Mesothelial cell of epicardium (in vitro differentiated cells): ENCODE measurements around the gene SOBP. TPM values are rescaled to one million over a fixed set of nuclear protein-coding genes. Genes with fewer than 3 reads are reported as not detected.

Source experiments
- DNase-seq, 2 experiments: peaks; one replicate each; pipeline ENCODE4 v3.0.0; 2021; ENCODE audit warnings: low spot score in 2 of 2; ENCODE audit not compliant: unreplicated experiment in 2 of 2
- H3K27ac Mint-ChIP-seq: 2 replicates; pipeline ENCODE4 v1.8.0; 2021; ENCODE audit warnings: mixed read lengths
- H3K27me3 Mint-ChIP-seq: 2 replicates; pipeline ENCODE4 v1.8.0; 2021; ENCODE audit warnings: low read depth, mixed read lengths
- H3K36me3 Mint-ChIP-seq: 2 replicates; pipeline ENCODE4 v1.8.0; 2021; ENCODE audit warnings: mixed read lengths
- H3K4me1 Mint-ChIP-seq: 2 replicates; pipeline ENCODE4 v1.8.0; 2021; ENCODE audit warnings: mixed read lengths
- H3K4me3 Mint-ChIP-seq: 2 replicates; pipeline ENCODE4 v1.8.0; 2021; ENCODE audit warnings: mild to moderate bottlenecking, moderate library complexity, mixed read lengths
- H3K9me3 Mint-ChIP-seq: 2 replicates; pipeline ENCODE4 v1.8.0; 2021; ENCODE audit warnings: mixed read lengths
- total RNA-seq: library from RNA; stranded (reverse); gene quantifications from 3 replicates; pipeline ENCODE4 v1.2.1, GENCODE V29; 2021
- TF ChIP-seq, protein P1 (sequence below): fragments of 200-600 bp; sonication (generic); IDR thresholded peaks from one replicate; pipeline ENCODE4 v1.5.0; 2021; ENCODE audit warnings: antibody characterized with exemption; ENCODE audit not compliant: unreplicated experiment

The SOBP gene
- total RNA-seq, 1 donor from 2014 or later = 7.6 TPM

DNA sequence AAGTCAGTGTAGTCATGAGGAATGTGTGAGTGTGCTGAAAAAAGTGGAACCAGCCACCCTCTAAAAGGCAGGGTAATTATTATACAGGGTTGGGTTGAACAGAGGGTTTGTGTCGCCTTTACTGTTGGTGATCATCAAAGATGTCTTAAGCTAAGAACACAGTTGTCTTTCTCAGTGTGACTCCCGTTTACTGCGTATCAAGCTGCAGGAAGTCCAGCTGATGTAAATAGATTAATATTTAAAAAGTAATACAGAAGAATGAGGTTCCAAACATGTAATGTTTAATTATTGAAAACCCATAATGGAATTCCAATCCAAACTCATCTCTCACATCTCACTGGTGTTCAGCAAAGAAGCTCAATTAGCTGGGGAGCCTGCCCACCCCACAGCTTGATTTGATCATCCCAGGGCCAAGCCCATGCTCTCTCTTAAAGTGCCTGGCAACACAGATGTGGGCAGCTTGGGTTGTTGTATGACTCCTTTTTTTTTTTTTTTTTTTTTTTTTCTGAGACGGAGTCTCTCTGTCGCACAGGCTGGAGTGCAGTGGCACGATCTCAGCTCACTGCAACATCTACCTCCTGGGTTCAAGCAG lies 127.5 kb downstream of the SOBP start:
- TF ChIP-seq, protein P1, sequence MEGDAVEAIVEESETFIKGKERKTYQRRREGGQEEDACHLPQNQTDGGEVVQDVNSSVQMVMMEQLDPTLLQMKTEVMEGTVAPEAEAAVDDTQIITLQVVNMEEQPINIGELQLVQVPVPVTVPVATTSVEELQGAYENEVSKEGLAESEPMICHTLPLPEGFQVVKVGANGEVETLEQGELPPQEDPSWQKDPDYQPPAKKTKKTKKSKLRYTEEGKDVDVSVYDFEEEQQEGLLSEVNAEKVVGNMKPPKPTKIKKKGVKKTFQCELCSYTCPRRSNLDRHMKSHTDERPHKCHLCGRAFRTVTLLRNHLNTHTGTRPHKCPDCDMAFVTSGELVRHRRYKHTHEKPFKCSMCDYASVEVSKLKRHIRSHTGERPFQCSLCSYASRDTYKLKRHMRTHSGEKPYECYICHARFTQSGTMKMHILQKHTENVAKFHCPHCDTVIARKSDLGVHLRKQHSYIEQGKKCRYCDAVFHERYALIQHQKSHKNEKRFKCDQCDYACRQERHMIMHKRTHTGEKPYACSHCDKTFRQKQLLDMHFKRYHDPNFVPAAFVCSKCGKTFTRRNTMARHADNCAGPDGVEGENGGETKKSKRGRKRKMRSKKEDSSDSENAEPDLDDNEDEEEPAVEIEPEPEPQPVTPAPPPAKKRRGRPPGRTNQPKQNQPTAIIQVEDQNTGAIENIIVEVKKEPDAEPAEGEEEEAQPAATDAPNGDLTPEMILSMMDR = no peak
- Mint-ChIP-seq H3K27me3 (no peaks in the 10 kb centered on the region), H3K36me3 (no peaks in the 10 kb centered on the region), H3K27ac (no peak overlapping the region), H3K4me3 (no peak overlapping the region), H3K4me1 (peaks cover 8% of the 10 kb centered on the region), H3K9me3 (no peaks in the 10 kb centered on the region)
- no peak for DNase-seq

DNA sequence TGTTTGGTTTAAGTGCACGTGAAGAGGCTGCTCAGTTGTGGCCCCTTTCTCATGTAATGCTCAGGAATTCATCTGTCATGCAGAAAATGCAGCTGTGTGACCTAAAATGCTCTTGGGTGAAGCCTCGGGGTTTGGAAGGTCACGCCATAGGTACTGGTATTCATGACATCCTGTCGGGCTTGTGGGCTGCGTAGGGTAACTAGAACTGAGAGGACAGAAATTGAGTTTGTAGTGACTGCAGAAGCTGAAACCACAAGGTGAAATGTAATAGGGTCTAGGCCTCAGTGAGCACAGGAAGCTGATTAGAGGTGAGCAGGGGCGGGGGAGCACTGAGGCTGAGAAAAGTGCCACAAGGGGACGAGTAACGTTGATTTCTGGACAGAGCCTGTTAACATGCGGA lies 128.8 kb downstream of the SOBP start:
- H3K4me1 Mint-ChIP-seq = peaks cover 13% of the 10 kb centered on the region
- H3K27ac Mint-ChIP-seq = no peak overlapping the region
- TF ChIP-seq, protein P1 = no peak
- no peak overlapping the region for H3K4me3 Mint-ChIP-seq
- H3K9me3 Mint-ChIP-seq = no peaks in the 10 kb centered on the region
- no peak for DNase-seq
- no peaks in the 10 kb centered on the region for H3K27me3 Mint-ChIP-seq
- H3K36me3 Mint-ChIP-seq = no peaks in the 10 kb centered on the region

DNA sequence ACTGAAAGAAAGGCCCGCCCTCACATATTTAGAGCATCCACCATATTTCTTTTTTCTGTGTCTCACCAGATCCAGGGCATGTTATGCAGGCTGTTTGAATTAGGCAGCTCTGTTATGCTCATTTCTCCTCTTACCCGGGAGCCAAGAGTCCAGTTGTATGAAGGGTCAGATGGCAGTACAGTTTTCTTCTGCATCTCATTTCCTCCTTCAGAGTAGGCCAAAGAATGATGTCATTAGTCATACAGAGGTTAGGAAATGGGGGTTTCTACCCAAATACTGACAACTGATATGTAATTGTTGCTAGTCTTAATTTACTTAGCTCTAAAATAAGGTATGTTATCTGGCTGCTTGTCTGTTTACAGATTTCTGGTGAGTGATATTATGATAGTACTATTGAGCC lies 130.8 kb downstream of the SOBP start:
- H3K4me1 Mint-ChIP-seq = peaks cover 11% of the 10 kb centered on the region
- no peak overlapping the region for H3K4me3 Mint-ChIP-seq

DNA sequence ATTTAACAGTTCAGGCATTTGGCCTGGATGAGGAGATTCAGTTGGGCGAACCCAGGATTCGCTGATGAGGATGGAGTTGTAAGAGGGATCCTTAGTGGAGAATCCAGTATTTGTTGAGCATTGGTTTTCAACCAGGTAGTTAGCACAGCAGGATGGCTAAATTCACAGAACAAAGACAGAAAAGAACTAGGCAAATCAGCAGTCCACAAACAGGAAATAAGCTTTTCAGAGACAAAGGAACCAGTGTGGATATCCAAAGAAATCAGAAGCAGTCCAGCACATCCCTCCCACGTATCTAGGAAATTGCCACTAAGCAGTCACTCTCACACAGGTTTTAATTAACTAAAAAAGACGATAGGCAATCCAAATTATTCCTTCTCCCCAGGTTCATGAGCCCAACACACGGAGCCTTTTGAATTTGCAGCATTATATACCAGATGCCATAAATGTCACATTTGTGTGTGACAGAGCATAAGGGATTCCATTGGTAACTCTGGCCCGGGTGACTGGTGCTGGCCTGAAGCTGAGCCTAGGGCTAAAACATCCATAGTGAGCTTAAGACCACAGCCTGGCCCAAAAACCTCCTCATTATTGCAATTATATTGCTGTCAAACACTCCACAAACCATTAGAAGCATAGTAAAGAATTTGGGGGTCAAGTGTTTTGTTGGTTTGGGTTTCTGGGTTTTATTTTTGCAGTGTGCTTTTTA lies 131.5 kb downstream of the SOBP start:
- no peak overlapping the region for H3K4me3 Mint-ChIP-seq
- peaks cover 10% of the 10 kb centered on the region for H3K4me1 Mint-ChIP-seq
- H3K36me3 Mint-ChIP-seq = no peaks in the 10 kb centered on the region
- H3K27me3 Mint-ChIP-seq = no peaks in the 10 kb centered on the region
- TF ChIP-seq, protein P1 = no peak
- DNase-seq = no peak
- H3K9me3 Mint-ChIP-seq = no peaks in the 10 kb centered on the region
- H3K27ac Mint-ChIP-seq = no peak overlapping the region

More for the DNA sequence above, 130.8 kb downstream of the SOBP start:
- DNase-seq = no peak
- Mint-ChIP-seq H3K36me3 (no peaks in the 10 kb centered on the region), H3K9me3 (no peaks in the 10 kb centered on the region), H3K27me3 (no peaks in the 10 kb centered on the region), H3K27ac (no peak overlapping the region)
- TF ChIP-seq, protein P1 = no peak

DNA sequence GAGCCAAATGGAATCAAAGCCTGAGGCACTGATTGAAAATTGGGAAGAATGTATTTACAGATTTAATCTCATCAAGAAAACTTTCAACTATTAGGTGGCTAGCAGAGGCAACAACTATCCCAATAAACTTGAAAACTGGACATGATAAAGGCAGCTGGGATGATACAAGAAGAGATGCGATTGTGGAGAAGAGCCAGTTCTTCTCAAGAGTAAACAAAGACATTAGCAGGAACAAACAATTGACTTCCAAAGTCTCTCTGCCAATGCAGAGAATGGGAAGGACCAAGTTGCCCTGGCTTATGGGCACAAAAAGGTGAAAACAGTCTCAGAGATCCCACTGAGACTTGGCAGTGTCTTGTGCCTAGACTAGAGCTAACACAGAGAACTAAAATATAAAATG lies 132.4 kb downstream of the SOBP start:
- Mint-ChIP-seq H3K27ac (no peak overlapping the region), H3K36me3 (no peaks in the 10 kb centered on the region), H3K27me3 (no peaks in the 10 kb centered on the region), H3K9me3 (no peaks in the 10 kb centered on the region), H3K4me1 (peaks cover 5% of the 10 kb centered on the region), H3K4me3 (no peak overlapping the region)
- no peak for DNase-seq
- TF ChIP-seq, protein P1 = no peak
